Measurements from ENCODE around the gene MAGI1.
"Not testable (repeated sequence)": the region's sequence is repeated elsewhere in the genome, so short reads cannot be mapped to it uniquely, and the experiment has no call there.

The MAGI1 gene

GRCh38 chr3:65560133-65560532 lies 478.6 kb downstream of the MAGI1 start:
- DNase-seq (ENCODE audit: low spot score) = no peak

- no peak for DNase-seq (ENCODE audit: low spot score)
Measured at GRCh38 chr3:65559643-65560042, 479.1 kb downstream of the MAGI1 start.

GRCh38 chr3:65558826-65559225 lies 479.9 kb downstream of the MAGI1 start:
- DNase-seq (ENCODE audit: low spot score) = no peak

- no peak for DNase-seq (ENCODE audit: low spot score)
Measured at GRCh38 chr3:65557899-65558564, 480.7 kb downstream of the MAGI1 start.

GRCh38 chr3:65556934-65557577 lies 481.7 kb downstream of the MAGI1 start:
- DNase-seq (ENCODE audit: low spot score) = no peak

- no peak for DNase-seq (ENCODE audit: low spot score)
Measured at GRCh38 chr3:65552434-65552833, 486.3 kb downstream of the MAGI1 start.

GRCh38 chr3:65551945-65552344 lies 486.8 kb downstream of the MAGI1 start:
- DNase-seq (ENCODE audit: low spot score) = no peak

GRCh38 chr3:65550137-65550536 lies 488.6 kb downstream of the MAGI1 start:
- no peak for DNase-seq (ENCODE audit: low spot score)

- DNase-seq (ENCODE audit: low spot score) = no peak
Measured at GRCh38 chr3:65549626-65549959, 489.1 kb downstream of the MAGI1 start.

GRCh38 chr3:65548848-65549625 lies 489.7 kb downstream of the MAGI1 start:
- no peak for DNase-seq (ENCODE audit: low spot score)

- no peak for DNase-seq (ENCODE audit: low spot score)
Measured at GRCh38 chr3:65545429-65545828, 493.3 kb downstream of the MAGI1 start.

- not testable (repeated sequence) for DNase-seq (ENCODE audit: low spot score)
Measured at GRCh38 chr3:65543391-65543790, 495.3 kb downstream of the MAGI1 start.

GRCh38 chr3:65540666-65541065 lies 498.1 kb downstream of the MAGI1 start:
- DNase-seq (ENCODE audit: low spot score) = no peak

- DNase-seq (ENCODE audit: low spot score) = no peak
Measured at GRCh38 chr3:65539616-65540015, 499.1 kb downstream of the MAGI1 start.

- no peak for DNase-seq (ENCODE audit: low spot score)
Measured at GRCh38 chr3:65538101-65538500, 500.6 kb downstream of the MAGI1 start.

GRCh38 chr3:65537109-65537508 lies 501.6 kb downstream of the MAGI1 start:
- no peak for DNase-seq (ENCODE audit: low spot score)

GRCh38 chr3:65535260-65535659 lies 503.5 kb downstream of the MAGI1 start:
- DNase-seq (ENCODE audit: low spot score) = no peak

- DNase-seq (ENCODE audit: low spot score) = no peak
Measured at GRCh38 chr3:65534805-65535204, 503.9 kb downstream of the MAGI1 start.

- no peak for DNase-seq (ENCODE audit: low spot score)
Measured at GRCh38 chr3:65532749-65533148, 506.0 kb downstream of the MAGI1 start.

GRCh38 chr3:65532215-65532614 lies 506.5 kb downstream of the MAGI1 start:
- no peak for DNase-seq (ENCODE audit: low spot score)

GRCh38 chr3:65531499-65531898 lies 507.2 kb downstream of the MAGI1 start:
- no peak for DNase-seq (ENCODE audit: low spot score)

- no peak for DNase-seq (ENCODE audit: low spot score)
Measured at GRCh38 chr3:65526656-65527055, 512.1 kb downstream of the MAGI1 start.

- no peak for DNase-seq (ENCODE audit: low spot score)
Measured at GRCh38 chr3:65524584-65524983, 514.1 kb downstream of the MAGI1 start.

All from hematopoietic multipotent progenitor cell treated with erythropoietin and hydrocortisone succinate and interleukin-3 and kit ligand, for 17 days (in vitro differentiated cells).